IMR-90 (cell line): Measurements from ENCODE around the gene VWDE. TPM values are rescaled to one million over a fixed set of nuclear protein-coding genes. Genes with fewer than 3 reads are reported as not detected.

Source experiments
- ATAC-seq: fragments of 200-7000 bp; cut with Tn5 transposase; 2 replicates; pipeline ENCODE4 v1.9.1; 2020; ENCODE audit warnings: low read depth, mild to moderate bottlenecking, moderate library complexity
- BruUV-seq: library from RNA; stranded (reverse); fragments of 400-500 nt; replicated peaks from 2 replicates; lab custom pipeline; 2021; lab: Mats Ljungman, UMichigan
- CTCF ChIA-PET: fragments of 300-600 bp; formaldehyde crosslinking; extraction: SDS; loops from one replicate; lab custom pipeline; 2021; ENCODE audit warnings: antibody characterized with exemption; lab: Yijun Ruan, JAX
- POLR2A ChIA-PET: fragments of 300-600 bp; sonication (Branson Sonifier 250); formaldehyde crosslinking; loops from one replicate; lab custom pipeline; 2022; ENCODE audit warnings: antibody characterized with exemption; ENCODE audit not compliant: unreplicated experiment; lab: Charles Lee
- DNase-seq: peaks from one replicate; pipeline ENCODE4 v3.0.0; 2013
- H2AFZ ChIP-seq: replicated peaks from 2 replicates; pipeline ENCODE3; 2013; ENCODE audit warnings: low read length, mild to moderate bottlenecking; ENCODE audit not compliant: poor library complexity
- H2AK5ac ChIP-seq: 2 replicates; pipeline ENCODE4 v1.6.1; 2013; ENCODE audit warnings: low read depth, low read length, inconsistent platforms
- H2AK9ac ChIP-seq: replicated peaks from 2 replicates; pipeline ENCODE3; 2013; ENCODE audit warnings: mild to moderate bottlenecking, low read depth, low read length, moderate library complexity; ENCODE audit not compliant: poor library complexity
- H2BK120ac ChIP-seq: 2 replicates; pipeline ENCODE4 v1.6.1; 2013; ENCODE audit warnings: low read depth, low read length, inconsistent platforms
- H2BK15ac ChIP-seq: 3 replicates; pipeline ENCODE4 v1.6.1; 2013; ENCODE audit warnings: low read depth, low read length, inconsistent platforms
- H2BK20ac ChIP-seq: 2 replicates; pipeline ENCODE4 v1.6.1; 2013; ENCODE audit warnings: low read depth, mild to moderate bottlenecking, inconsistent platforms, low read length, moderate library complexity
- H2BK5ac ChIP-seq: 2 replicates; pipeline ENCODE4 v1.6.1; 2013; ENCODE audit warnings: mild to moderate bottlenecking, low read depth, low read length, inconsistent platforms; ENCODE audit not compliant: poor library complexity, severe bottlenecking
- H3K14ac ChIP-seq: replicated peaks from 2 replicates; pipeline ENCODE4 v1.6.1; 2013; ENCODE audit warnings: low read depth, low read length, inconsistent platforms
- H3K18ac ChIP-seq: 2 replicates; pipeline ENCODE4 v1.6.1; 2013; ENCODE audit warnings: low read depth, low read length, control low read depth
- H3K23ac ChIP-seq: 2 replicates; pipeline ENCODE4 v1.6.1; 2013; ENCODE audit warnings: low read depth, low read length, inconsistent platforms
- H3K27ac ChIP-seq: 2 replicates; pipeline ENCODE4 v1.5.1; 2013; ENCODE audit warnings: mild to moderate bottlenecking, control low read depth, low read length; ENCODE audit not compliant: insufficient read depth
- H3K27me3 ChIP-seq: 2 replicates; pipeline ENCODE4 v1.6.1; 2013; ENCODE audit warnings: low read length; ENCODE audit not compliant: control insufficient read depth, insufficient read depth
- H3K36me3 ChIP-seq: 2 replicates; pipeline ENCODE4 v1.6.1; 2013; ENCODE audit warnings: low read length, mixed read lengths; ENCODE audit not compliant: control insufficient read depth, insufficient read depth
- H3K4ac ChIP-seq: 2 replicates; pipeline ENCODE4 v1.6.1; 2013; ENCODE audit warnings: low read depth, low read length, inconsistent platforms
- H3K4me1 ChIP-seq: 2 replicates; pipeline ENCODE4 v1.6.1; 2013; ENCODE audit warnings: low read length, mixed read lengths; ENCODE audit not compliant: control insufficient read depth, insufficient read depth
- H3K4me2 ChIP-seq: 2 replicates; pipeline ENCODE4 v1.6.1; 2013; ENCODE audit warnings: low read depth, mild to moderate bottlenecking, control low read depth, low read length, moderate library complexity
- H3K4me3 ChIP-seq: 2 replicates; pipeline ENCODE4 v1.5.1; 2013; ENCODE audit warnings: low read depth, mild to moderate bottlenecking, control low read depth, low read length, moderate library complexity; ENCODE audit not compliant: insufficient read depth
- H3K56ac ChIP-seq: 2 replicates; pipeline ENCODE4 v1.6.1; 2013; ENCODE audit warnings: low read length, inconsistent platforms; ENCODE audit not compliant: insufficient read depth; ENCODE audit errors: extremely low read depth
- H3K79me1 ChIP-seq, 2 experiments: 2 replicates each; pipeline ENCODE4 v1.6.1; 2013; ENCODE audit warnings: low read length in 2 of 2, inconsistent platforms in 1 of 2, low read depth in 1 of 2
- H3K9ac ChIP-seq: 2 replicates; pipeline ENCODE4 v1.6.1; 2013; ENCODE audit warnings: low read depth, low read length, control low read depth
- H3K9me1 ChIP-seq: 2 replicates; pipeline ENCODE4 v1.6.1; 2013; ENCODE audit warnings: low read length, inconsistent platforms; ENCODE audit not compliant: insufficient read depth
- H3K9me3 ChIP-seq: 2 replicates; pipeline ENCODE4 v1.6.1; 2013; ENCODE audit warnings: low read length; ENCODE audit not compliant: control insufficient read depth, insufficient read depth
- H4K20me1 ChIP-seq: 2 replicates; pipeline ENCODE4 v1.6.1; 2013; ENCODE audit warnings: low read length, inconsistent platforms; ENCODE audit not compliant: insufficient read depth
- H4K5ac ChIP-seq: 2 replicates; pipeline ENCODE4 v1.6.1; 2013; ENCODE audit warnings: mild to moderate bottlenecking, low read depth, low read length, control low read depth
- H4K8ac ChIP-seq, 2 experiments: 2 replicates each; pipeline ENCODE4 v1.6.1; 2013; ENCODE audit warnings: low read depth in 2 of 2, low read length in 2 of 2, control low read depth in 1 of 2, inconsistent platforms in 1 of 2
- H4K91ac ChIP-seq: 2 replicates; pipeline ENCODE4 v1.6.1; 2013; ENCODE audit warnings: low read depth, low read length, inconsistent platforms; ENCODE audit not compliant: insufficient read depth
- CEBPB ChIP-seq: IDR thresholded peaks from 2 replicates; pipeline ENCODE4 v1.6.1; 2012; ENCODE audit warnings: low read depth, low read length, improper control_type of control experiment
- MAZ ChIP-seq: IDR thresholded peaks from 2 replicates; pipeline ENCODE4 v1.6.1; 2012; ENCODE audit warnings: low read depth, mild to moderate bottlenecking, low read length, improper control_type of control experiment, moderate library complexity, borderline replicate concordance
- MXI1 ChIP-seq: IDR thresholded peaks from 2 replicates; pipeline ENCODE4 v1.6.1; 2012; ENCODE audit warnings: low read depth, mild to moderate bottlenecking, low read length, moderate library complexity, borderline replicate concordance
- RFX5 ChIP-seq: IDR thresholded peaks from 2 replicates; pipeline ENCODE4 v1.8.0; 2012; ENCODE audit warnings: low read depth, mild to moderate bottlenecking, low read length, moderate library complexity
- WGBS, 2 experiments: methylation state at CpG; one replicate each; pipeline versions ENCODE4 v1.1.5 to v1.1.7; 2013; ENCODE audit warnings: missing lambda C conversion rate in 2 of 2; ENCODE audit not compliant: insufficient read length in 1 of 2; ENCODE audit errors: extremely low coverage in 2 of 2; 5-methylcytosine and 5-hydroxymethylcytosine counted together
- dilution Hi-C: fragments of 300-500 bp; cut with HindIII; formaldehyde crosslinking; loops from one replicate; pipeline ENCODE4 v1.14.3; 2018; ENCODE audit warnings: low sequenced_read_pairs; ENCODE audit not compliant: unreplicated experiment
- in situ Hi-C: fragments of 300-500 bp; cut with MboI; formaldehyde crosslinking; loops from 3 replicates; pipeline ENCODE4 v1.14.3; 2019; ENCODE audit warnings: low sequenced_read_pairs, inconsistent platforms, mixed read lengths
- intact Hi-C: fragments of 100-400 bp; cut with micrococcal nuclease; formaldehyde crosslinking; loops from 2 replicates; pipeline ENCODE4 v1.10.0; 2022
- polyA plus RNA-seq, 3 experiments: library from polyadenylated mRNA; depleted of rRNA; stranded (reverse); fragments of >200 nt; gene quantifications; 2 replicates each; pipeline ENCODE4 v1.2.3, GENCODE V29; 2012; ENCODE audit warnings: low replicate concordance in 1 of 3
- total RNA-seq: library from RNA; depleted of rRNA; stranded (reverse); fragments of >200 nt; gene quantifications from 2 replicates; pipeline ENCODE4 v1.2.3, GENCODE V29; 2012

The VWDE gene
- total and polyA plus RNA-seq, 2 of the 4 experiments (the other 2 are of a cell fraction) = 0.05 to 0.18 TPM

DNA sequence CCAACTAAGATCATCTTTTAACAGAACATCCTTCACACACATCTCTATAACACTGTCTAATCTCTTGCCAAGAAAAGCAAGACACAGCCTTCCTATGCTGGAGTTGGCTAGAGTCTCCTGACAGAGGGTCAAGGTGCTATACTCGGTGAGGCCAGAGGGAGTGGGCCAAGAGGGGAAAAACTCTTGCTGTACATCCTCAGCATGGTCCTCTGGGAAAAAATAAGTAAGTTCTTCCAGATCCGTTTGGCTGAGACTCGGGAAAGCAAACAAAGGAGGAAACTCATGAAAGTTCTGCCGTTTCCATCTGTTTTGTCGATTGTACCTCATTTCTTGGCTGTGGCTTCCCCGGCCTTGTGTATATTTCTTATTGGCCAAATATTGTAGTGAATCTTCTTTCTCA lies 33.9 kb downstream of the VWDE start:
- dilution Hi-C loops = no loop called here
- ChIA-PET CTCF (no interaction called here), POLR2A (no interaction called here)
- Histone ChIP-seq H4K20me1 (no peaks in the 10 kb centered on the region), H3K79me1 (no peaks in the 10 kb centered on the region), H3K9me1 (no peaks in the 10 kb centered on the region), H4K91ac (no peak overlapping the region), H3K14ac (no peak overlapping the region), H2AK9ac (no peak overlapping the region), H4K5ac (no peak overlapping the region), H3K18ac (no peak overlapping the region), H3K4me2 (no peak overlapping the region), H3K23ac (no peak overlapping the region), H3K4ac (no peak overlapping the region), H4K8ac (no peak overlapping the region), H2BK15ac (no peak overlapping the region), H3K9ac (no peak overlapping the region), H3K4me1 (no peaks in the 10 kb centered on the region), H2BK120ac (no peak overlapping the region), H3K9me3 (no peaks in the 10 kb centered on the region), H3K27ac (no peak overlapping the region), H2BK5ac (no peak overlapping the region), H2AK5ac (no peak overlapping the region), H2BK20ac (no peak overlapping the region), H3K36me3 (no peaks in the 10 kb centered on the region), H3K56ac (no peak overlapping the region), H3K4me3 (no peak overlapping the region), H3K27me3 (no peaks in the 10 kb centered on the region), H2AFZ (no peak overlapping the region)
- 67% methylated on average over 3 of the region's 6 CpGs; no CpG with 5 or more reads in 1 of the 2 experiments for WGBS, 2 experiments
- no peak for DNase-seq
- ATAC-seq = no peak
- intact Hi-C loops = no loop called here
- in situ Hi-C loops = no loop called here
- no TSS peak for BruUV-seq
- TF ChIP-seq MXI1 (no peak), RFX5 (no peak), CEBPB (no peak), MAZ (no peak)
